Gastroesophageal sphincter (tissue), 4 donors: ENCODE measurements around the gene CD320. TPM values are rescaled to one million over a fixed set of nuclear protein-coding genes. Genes with fewer than 3 reads are reported as not detected.

Experiments
- ATAC-seq: fragments of 150-250 bp; one replicate; pipeline ENCODE4 v1.9.1; 2016; ENCODE audit warnings: mild to moderate bottlenecking, moderate library complexity
- H3K27ac ChIP-seq, 4 donors: fragments of 200-600 bp; sonication (generic) in 3 of 4; 1 replicate in 3 of 4; 2 replicates in 1 of 4; pipeline ENCODE4 v1.5.1; 2016 to 2019
- H3K27me3 ChIP-seq: fragments of 200-600 bp; sonication (generic); one replicate; pipeline ENCODE4 v1.5.1; 2019
- H3K36me3 ChIP-seq, 2 donors: fragments of 200-600 bp; sonication (generic); one replicate each; pipeline ENCODE4 v1.5.1; 2019; ENCODE audit warnings: control low read depth in 1 of 2
- H3K4me1 ChIP-seq, 3 donors: fragments of 200-600 bp; sonication (generic); 1 replicate in 2 of 3; 2 replicates in 1 of 3; pipeline ENCODE4 v1.5.1; 2016 to 2019; ENCODE audit warnings: control low read depth in 2 of 3
- H3K4me3 ChIP-seq, 2 donors: fragments of 200-600 bp; sonication (generic); one replicate each; pipeline ENCODE4 v1.5.1; 2019; ENCODE audit warnings: mild to moderate bottlenecking in 1 of 2, moderate library complexity in 1 of 2
- H3K9me3 ChIP-seq, 3 donors: fragments of 200-600 bp; sonication (generic); one replicate each; pipeline ENCODE4 v1.5.1; 2017 to 2019; ENCODE audit warnings: control low read depth in 2 of 3
- CTCF ChIP-seq, 4 experiments: fragments of 200-600 bp in 2 of 4; fragments of 450-650 bp in 2 of 4; sonication (generic) in 1 of 4; IDR thresholded peaks; one replicate each; pipeline ENCODE4 v1.5.1; 2017 to 2019; ENCODE audit warnings: antibody characterized with exemption in 4 of 4, mild to moderate bottlenecking in 2 of 4, moderate library complexity in 2 of 4
- EP300 ChIP-seq: sonication (generic); formaldehyde crosslinking; IDR thresholded peaks from one replicate; pipeline ENCODE4 v1.6.1; 2017; ENCODE audit warnings: antibody characterized with exemption, mild to moderate bottlenecking
- POLR2A ChIP-seq, 2 donors: fragments of 450-650 bp; IDR thresholded peaks; one replicate each; pipeline ENCODE4 v1.6.1; 2017; ENCODE audit warnings: antibody characterized with exemption in 2 of 2, mild to moderate bottlenecking in 2 of 2, moderate library complexity in 1 of 2
- POLR2AphosphoS5 ChIP-seq: sonication (generic); formaldehyde crosslinking; IDR thresholded peaks from one replicate; pipeline ENCODE4 v1.6.1; 2017; ENCODE audit warnings: antibody characterized with exemption
- WGBS, 2 donors: methylation state at CpG; one replicate each; pipeline ENCODE4 v1.1.5; 2018; ENCODE audit warnings: low coverage in 1 of 2; 5-methylcytosine and 5-hydroxymethylcytosine counted together
- total RNA-seq, 4 donors: library from RNA; depleted of rRNA; stranded (reverse); fragments of >200 nt; gene quantifications; one replicate each; pipeline ENCODE4 v1.1.0, GENCODE V29; 2016

CD320 gene
- total RNA-seq, 4 donors from 2014 or later: 25.4 to 58.5 (median 40.8) TPM

- peaks cover 0 to 71% of the 10 kb centered on the region in 2 donors for H3K36me3 ChIP-seq
These were observed 48.3 kb downstream of the CD320 start for GRCh38 chr19:8259922-8260247.

GRCh38 chr19:8259142-8259921, 48.8 kb downstream of the CD320 start:
- peaks cover 0 to 76% of the 10 kb centered on the region in 2 donors for H3K36me3 ChIP-seq
- H3K9me3 ChIP-seq: no peaks in the 10 kb centered on the region
- no peak for TF ChIP-seq CTCF (IDR thresholded peaks at IDR 0.05)
- no peak for TF ChIP-seq POLR2A (IDR thresholded peaks at IDR 0.05)
- TF ChIP-seq EP300: no peak
- TF ChIP-seq POLR2AphosphoS5: no peak
- H3K4me1 ChIP-seq: no peaks in the 10 kb centered on the region
- ATAC-seq: no peak
- H3K4me3 ChIP-seq: no peak overlapping the region
- no peaks in the 10 kb centered on the region for H3K27me3 ChIP-seq
- WGBS, 2 donors: 83 to 91% methylated on average over 8 to 11 of the region's 11 CpGs
- no peak overlapping the region for H3K27ac ChIP-seq

More at GRCh38 chr19:8259922-8260247, 48.3 kb downstream of the CD320 start:
- Histone ChIP-seq H3K9me3 (no peaks in the 10 kb centered on the region), H3K4me3 (no peak overlapping the region), H3K27ac (no peak overlapping the region), H3K27me3 (no peaks in the 10 kb centered on the region), H3K4me1 (no peaks in the 10 kb centered on the region)
- TF ChIP-seq CTCF (IDR thresholded peaks at IDR 0.05) (no peak), POLR2AphosphoS5 (no peak), POLR2A (IDR thresholded peaks at IDR 0.05) (no peak), EP300 (no peak)
- no peak for ATAC-seq
- WGBS, 2 donors: 100% methylated on average over 1 of the region's 3 CpGs; no CpG with 5 or more reads in 1 of the 2 donors

GRCh38 chr19:8257052-8257443, 51.1 kb downstream of the CD320 start:
- peaks cover 0 to 12% (median 0%) of the 10 kb centered on the region in 3 donors for H3K4me1 ChIP-seq
- H3K36me3 ChIP-seq: peaks cover 0 to 69% of the 10 kb centered on the region in 2 donors
- TF ChIP-seq EP300: no peak
- no peak for TF ChIP-seq POLR2A (IDR thresholded peaks at IDR 0.05)
- no peak for TF ChIP-seq CTCF (IDR thresholded peaks at IDR 0.05)
- TF ChIP-seq POLR2AphosphoS5: no peak
- no peaks in the 10 kb centered on the region for H3K9me3 ChIP-seq
- H3K4me3 ChIP-seq: no peak overlapping the region
- no peak overlapping the region for H3K27ac ChIP-seq
- H3K27me3 ChIP-seq: no peaks in the 10 kb centered on the region
- ATAC-seq: no peak
- WGBS, 2 donors: 16 to 55% methylated on average over 2 to 3 of the region's 5 CpGs

GRCh38 chr19:8256276-8257051, 51.7 kb downstream of the CD320 start:
- Histone ChIP-seq H3K27ac (no peak overlapping the region), H3K4me3 (no peak overlapping the region), H3K27me3 (no peaks in the 10 kb centered on the region), H3K4me1 (peaks cover 0 to 18% (median 2%) of the 10 kb centered on the region in 3 donors), H3K9me3 (no peaks in the 10 kb centered on the region), H3K36me3 (peaks cover 0 to 63% of the 10 kb centered on the region in 2 donors)
- no peak for TF ChIP-seq POLR2AphosphoS5
- TF ChIP-seq POLR2A (IDR thresholded peaks at IDR 0.05): no peak
- TF ChIP-seq EP300: no peak
- TF ChIP-seq CTCF (IDR thresholded peaks at IDR 0.05): no peak
- ATAC-seq: no peak
- 85% methylated on average over 4 to 7 of the region's 15 CpGs for WGBS, 2 donors
